Activated CD4-positive, alpha-beta memory T cell treated with anti-CD3 and anti-CD28 coated beads for 36 hours (primary cell): ENCODE measurements around the gene BEX3. TPM values are rescaled to one million over a fixed set of nuclear protein-coding genes. Genes with fewer than 3 reads are reported as not detected.
"Not testable (repeated sequence)": the region's sequence is repeated elsewhere in the genome, so short reads cannot be mapped to it uniquely, and the experiment has no call there.

ENCODE experiments used
- CTCF ChIA-PET: fragments of 350-600 bp; sonication (Branson Sonifier 250); formaldehyde crosslinking; loops from one replicate; lab custom pipeline; 2021; ENCODE audit warnings: antibody characterized with exemption, inconsistent platforms; lab: Charles Lee
- POLR2A ChIA-PET: fragments of 350-600 bp; sonication (Branson Sonifier 250); formaldehyde crosslinking; loops from one replicate; lab custom pipeline; 2021; ENCODE audit warnings: antibody characterized with exemption; lab: Charles Lee
- DNase-seq: peaks from one replicate; pipeline ENCODE4 v3.0.0-alpha.2; 2020
- H3K27ac Mint-ChIP-seq: one replicate; pipeline ENCODE4 v1.8.0; 2021; ENCODE audit warnings: mixed read lengths
- H3K27me3 Mint-ChIP-seq: one replicate; pipeline ENCODE4 v1.8.0; 2021; ENCODE audit warnings: mixed read lengths
- H3K36me3 Mint-ChIP-seq: one replicate; pipeline ENCODE4 v1.8.0; 2021; ENCODE audit warnings: mixed read lengths
- H3K4me1 Mint-ChIP-seq: one replicate; pipeline ENCODE4 v1.8.0; 2021; ENCODE audit warnings: low read depth, mixed read lengths
- H3K4me3 Mint-ChIP-seq: one replicate; pipeline ENCODE4 v1.8.0; 2021; ENCODE audit warnings: mild to moderate bottlenecking, mixed read lengths
- H3K9me3 Mint-ChIP-seq: one replicate; pipeline ENCODE4 v1.8.0; 2021; ENCODE audit warnings: mixed read lengths
- intact Hi-C: fragments of 100-400 bp; cut with micrococcal nuclease; formaldehyde crosslinking; loops from one replicate; pipeline ENCODE4 v1.15.1; 2023
- total RNA-seq, 2 experiments: library from RNA; stranded (reverse); gene quantifications; one replicate each; pipeline ENCODE4 v1.2.3, GENCODE V29; 2021

The BEX3 gene
- 10 to 100 TPM; 24.5 to 26.6 TPM for total RNA-seq

- Mint-ChIP-seq H3K4me3 (peak within 1 kb of the TSS; percentile 73), H3K36me3 (no peaks in the 10 kb centered on the region), H3K27ac (no peak within 1 kb of the TSS), H3K27me3 (no peaks in the 10 kb centered on the region), H3K9me3 (no peaks in the 10 kb centered on the region), H3K4me1 (peaks cover 5% of the 10 kb centered on the region)
- peak; percentile 54 for DNase-seq
- POLR2A ChIA-PET = no interaction called here
- intact Hi-C loops = no loop called here
- CTCF ChIA-PET = interaction anchor here (0.7 to 1.0 kb wide), 2 partner anchors 56 to 90 kb away, joined by 3 read pairs; no protein-coding TSS in a partner anchor
These were observed at the start of gene BEX3 for GRCh38 chrX:103376118-103376978. BEX3 (plus strand) TSS chrX:103376538; CDS start chrX:103377522, 984 bp downstream.

DNA sequence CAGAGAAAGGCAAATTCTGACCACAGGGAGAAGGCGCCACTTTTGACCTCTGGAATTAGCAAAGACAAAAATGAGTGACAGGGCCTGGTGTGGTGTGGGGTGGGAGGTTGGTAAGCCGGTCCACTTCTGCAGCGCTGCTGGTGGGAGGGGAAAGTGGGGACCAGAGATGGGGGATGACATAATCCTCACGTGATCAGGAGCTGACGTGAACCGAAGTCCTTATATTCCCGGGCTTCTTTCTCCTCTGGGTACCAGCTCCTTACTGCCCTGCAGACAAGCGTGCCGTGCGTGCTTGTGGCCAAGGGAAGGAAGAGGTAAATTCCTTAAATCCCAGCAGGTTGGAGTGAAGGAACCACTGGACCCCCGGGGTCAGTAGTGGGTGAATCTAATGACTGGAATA is 46.3 kb upstream of the BEX3 start, which contains the start of gene TCEAL7:
Gene TCEAL7, plus strand, starts transcription at position 249 of the 400 bp plus-strand sequence. CDS start 1,165 bp downstream, outside the sequence.
- intact Hi-C loops = no loop called here
- Mint-ChIP-seq H3K27me3 (peaks cover 17% of the 10 kb centered on the region), H3K27ac (no peak within 1 kb of the TSS), H3K4me3 (no peak within 1 kb of the TSS), H3K9me3 (no peaks in the 10 kb centered on the region), H3K4me1 (no peaks in the 10 kb centered on the region), H3K36me3 (no peaks in the 10 kb centered on the region)
- POLR2A ChIA-PET = no interaction called here
- CTCF ChIA-PET = no interaction called here
- no peak for DNase-seq

DNA sequence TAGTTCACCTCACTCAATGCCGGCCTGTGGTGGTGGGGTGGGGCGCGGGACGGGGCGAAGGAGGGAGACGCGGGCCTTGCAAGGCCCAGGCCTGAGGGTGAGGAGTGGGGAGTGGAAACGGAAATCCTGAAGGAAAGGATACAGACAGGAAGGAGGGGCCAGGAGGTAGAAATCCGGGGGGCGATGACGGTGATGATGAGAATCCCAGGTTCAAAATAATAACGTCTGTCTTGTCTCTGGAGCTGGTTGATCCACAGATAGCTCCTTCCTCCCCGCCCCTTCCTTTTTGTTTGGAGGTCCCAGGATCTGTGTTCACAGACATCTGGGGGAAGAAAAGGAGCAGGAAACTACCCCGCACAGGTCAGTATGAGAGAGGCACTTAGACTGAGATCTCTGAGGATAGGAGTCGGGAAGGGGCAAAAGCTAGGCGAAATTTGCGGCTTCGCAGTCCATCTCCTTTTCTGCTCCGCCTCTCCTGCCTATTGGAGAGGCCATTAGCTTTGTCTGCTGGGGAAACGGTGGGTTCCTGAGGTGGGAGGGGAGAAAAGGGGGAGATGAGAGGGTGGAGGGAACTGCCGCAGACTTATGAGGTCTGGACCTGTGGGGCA is 45.6 kb upstream of the BEX3 start:
- Mint-ChIP-seq H3K4me3 (no peak overlapping the region), H3K27ac (no peak overlapping the region), H3K36me3 (no peaks in the 10 kb centered on the region), H3K4me1 (no peaks in the 10 kb centered on the region), H3K9me3 (no peaks in the 10 kb centered on the region), H3K27me3 (peaks cover 17% of the 10 kb centered on the region)
- CTCF ChIA-PET = no interaction called here
- intact Hi-C loops = no loop called here
- POLR2A ChIA-PET = no interaction called here
- DNase-seq = no peak

GRCh38 chrX:103338663-103339062 is 37.7 kb upstream of the BEX3 start:
- H3K27me3 Mint-ChIP-seq = no peaks in the 10 kb centered on the region
- no peak overlapping the region for H3K27ac Mint-ChIP-seq
- intact Hi-C loops = no loop called here
- H3K4me1 Mint-ChIP-seq = peaks cover 3% of the 10 kb centered on the region
- H3K36me3 Mint-ChIP-seq = no peaks in the 10 kb centered on the region
- CTCF ChIA-PET = no interaction called here
- POLR2A ChIA-PET = no interaction called here
- DNase-seq = no peak
- H3K9me3 Mint-ChIP-seq = no peaks in the 10 kb centered on the region
- no peak overlapping the region for H3K4me3 Mint-ChIP-seq

GRCh38 chrX:103343105-103343504 is 33.2 kb upstream of the BEX3 start:
- CTCF ChIA-PET = interaction anchor here (0.6 to 1.4 kb wide), 3 partner anchors 121 to 147 kb away, joined by 3 to 14 read pairs (median 7); no protein-coding TSS in a partner anchor
- Mint-ChIP-seq H3K36me3 (no peaks in the 10 kb centered on the region), H3K27ac (no peak overlapping the region), H3K4me1 (peaks cover 3% of the 10 kb centered on the region), H3K4me3 (no peak overlapping the region), H3K9me3 (no peaks in the 10 kb centered on the region), H3K27me3 (peaks cover 2% of the 10 kb centered on the region)
- POLR2A ChIA-PET = no interaction called here
- intact Hi-C loops = loop anchor here (1.0 kb wide), 1 partner anchor 121 kb away; no protein-coding TSS in a partner anchor
- peak; percentile 48 for DNase-seq

- peaks cover 6% of the 10 kb centered on the region for H3K27me3 Mint-ChIP-seq
- intact Hi-C loops = no loop called here
- peaks cover 3% of the 10 kb centered on the region for H3K4me1 Mint-ChIP-seq
- H3K36me3 Mint-ChIP-seq = no peaks in the 10 kb centered on the region
- CTCF ChIA-PET = no interaction called here
- no peak for DNase-seq
- H3K4me3 Mint-ChIP-seq = no peak overlapping the region
- POLR2A ChIA-PET = no interaction called here
- no peak overlapping the region for H3K27ac Mint-ChIP-seq
- H3K9me3 Mint-ChIP-seq = no peaks in the 10 kb centered on the region
These were observed 31.7 kb upstream of the BEX3 start for GRCh38 chrX:103344606-103345005.

DNA sequence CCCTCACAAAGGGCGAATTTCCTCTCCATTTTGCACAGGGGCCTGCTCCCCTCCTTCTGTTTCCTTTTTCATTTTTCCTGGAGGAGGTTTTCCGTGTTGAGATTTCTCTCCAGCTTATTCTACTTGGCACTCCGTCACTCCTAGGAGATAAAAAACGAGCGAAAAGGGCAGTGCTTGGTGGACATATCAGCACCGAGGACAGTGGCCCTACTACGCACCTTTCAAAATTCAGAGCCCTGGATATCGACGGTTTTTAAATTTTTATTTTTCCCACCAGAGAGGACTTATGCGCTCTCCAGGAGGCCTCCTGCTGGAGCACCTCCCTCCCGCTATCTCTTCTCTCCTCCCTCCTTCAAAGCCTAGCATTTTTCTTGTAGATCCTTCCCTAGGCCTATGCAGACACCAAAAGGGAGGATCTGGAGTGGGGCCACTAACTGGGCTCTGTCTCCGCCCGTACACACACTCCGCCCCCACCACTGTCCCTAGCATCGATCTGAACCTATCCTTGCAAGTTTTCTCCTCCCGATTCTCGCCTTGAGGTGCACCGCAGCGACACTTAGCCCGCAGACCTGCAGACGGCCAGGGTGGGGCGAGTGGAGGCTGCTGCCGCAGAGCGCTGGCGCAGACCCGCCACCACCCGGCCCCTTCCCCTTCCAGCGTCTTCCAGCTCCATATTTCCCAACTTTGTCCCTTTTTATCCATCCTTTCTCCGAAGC is 28.5 kb upstream of the BEX3 start:
- CTCF ChIA-PET = no interaction called here
- Mint-ChIP-seq H3K36me3 (no peaks in the 10 kb centered on the region), H3K4me1 (peaks cover 3% of the 10 kb centered on the region), H3K27ac (no peak overlapping the region), H3K9me3 (no peaks in the 10 kb centered on the region), H3K4me3 (no peak overlapping the region), H3K27me3 (peaks cover 6% of the 10 kb centered on the region)
- intact Hi-C loops = no loop called here
- POLR2A ChIA-PET = no interaction called here
- DNase-seq = no peak

DNA sequence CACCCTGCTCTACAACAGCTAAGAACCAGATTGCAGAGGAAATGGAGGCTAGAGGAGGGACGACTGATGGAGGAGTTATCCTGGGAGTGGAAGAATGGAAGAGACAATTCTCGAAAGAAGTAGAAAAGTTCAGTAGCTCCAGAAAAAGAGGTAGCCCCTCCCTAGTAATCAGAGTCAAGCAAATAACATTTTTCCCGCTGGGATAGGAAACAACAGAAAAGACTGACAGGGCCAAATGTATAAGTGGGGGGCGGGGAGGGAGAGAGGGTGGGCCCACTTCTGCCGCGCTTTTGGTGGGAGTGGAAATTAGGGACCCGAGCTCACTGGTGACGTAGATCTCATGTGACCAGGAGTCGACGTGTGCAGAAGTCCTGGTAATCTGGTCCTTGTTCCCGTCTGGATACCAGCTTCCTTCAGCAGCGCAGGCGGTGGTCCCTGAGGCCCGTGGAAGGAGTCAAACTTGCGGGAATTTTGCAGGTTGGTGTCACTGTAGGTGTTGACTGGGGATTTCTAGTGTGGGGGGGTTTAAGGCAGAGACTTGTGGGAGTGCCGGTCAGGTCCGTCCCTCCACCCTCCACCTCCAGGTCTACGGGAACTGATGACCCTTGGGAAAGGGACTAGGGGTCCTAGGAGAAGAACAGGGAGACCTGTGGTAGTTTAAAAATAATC is 20.1 kb upstream of the BEX3 start, which contains the start of gene TCEAL9:
Gene TCEAL9, plus strand, starts transcription at position 377 of the 669 bp plus-strand sequence. CDS start 1,179 bp downstream, outside the sequence.
- peak; percentile 9 for DNase-seq
- intact Hi-C loops = no loop called here
- H3K4me3 Mint-ChIP-seq = peak within 1 kb of the TSS; percentile 78
- ChIA-PET CTCF (no interaction called here), POLR2A (no interaction called here)
- H3K27me3 Mint-ChIP-seq = peaks cover 3% of the 10 kb centered on the region
- H3K36me3 Mint-ChIP-seq = no peaks in the 10 kb centered on the region
- H3K4me1 Mint-ChIP-seq = peaks cover 9% of the 10 kb centered on the region
- no peak within 1 kb of the TSS for H3K27ac Mint-ChIP-seq
- no peaks in the 10 kb centered on the region for H3K9me3 Mint-ChIP-seq

GRCh38 chrX:103356858-103357257 is 19.5 kb upstream of the BEX3 start:
- intact Hi-C loops = no loop called here
- DNase-seq = no peak
- no peaks in the 10 kb centered on the region for H3K9me3 Mint-ChIP-seq
- H3K27ac Mint-ChIP-seq = no peak overlapping the region
- H3K4me1 Mint-ChIP-seq = peaks cover 9% of the 10 kb centered on the region
- CTCF ChIA-PET = no interaction called here
- H3K4me3 Mint-ChIP-seq = peak overlapping the region; percentile 78
- peaks cover 3% of the 10 kb centered on the region for H3K27me3 Mint-ChIP-seq
- no peaks in the 10 kb centered on the region for H3K36me3 Mint-ChIP-seq
- POLR2A ChIA-PET = no interaction called here

DNA sequence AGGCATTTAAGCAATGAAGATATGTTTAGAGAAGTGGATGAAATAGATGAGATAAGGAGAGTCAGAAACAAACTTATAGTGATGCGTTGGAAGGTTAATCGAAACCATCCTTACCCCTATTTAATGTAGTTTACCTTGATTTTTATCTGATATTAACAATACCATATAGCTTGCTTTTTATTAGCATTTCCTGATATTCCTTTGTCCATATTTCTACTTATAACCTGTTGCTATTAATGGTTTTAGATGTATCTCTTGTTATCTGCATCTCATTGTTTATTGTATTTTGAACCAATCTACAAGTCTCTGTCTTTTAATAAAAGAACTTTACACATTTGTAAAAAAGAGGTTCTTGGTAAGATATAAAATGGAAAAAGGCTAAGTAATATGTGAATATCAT is 18.5 kb upstream of the BEX3 start:
- no peak for DNase-seq
- no peak overlapping the region for H3K4me3 Mint-ChIP-seq
- no peak overlapping the region for H3K27ac Mint-ChIP-seq
- intact Hi-C loops = no loop called here
- H3K9me3 Mint-ChIP-seq = no peaks in the 10 kb centered on the region
- ChIA-PET CTCF (no interaction called here), POLR2A (no interaction called here)
- peaks cover 9% of the 10 kb centered on the region for H3K4me1 Mint-ChIP-seq
- H3K27me3 Mint-ChIP-seq = peaks cover 3% of the 10 kb centered on the region
- H3K36me3 Mint-ChIP-seq = no peaks in the 10 kb centered on the region

DNA sequence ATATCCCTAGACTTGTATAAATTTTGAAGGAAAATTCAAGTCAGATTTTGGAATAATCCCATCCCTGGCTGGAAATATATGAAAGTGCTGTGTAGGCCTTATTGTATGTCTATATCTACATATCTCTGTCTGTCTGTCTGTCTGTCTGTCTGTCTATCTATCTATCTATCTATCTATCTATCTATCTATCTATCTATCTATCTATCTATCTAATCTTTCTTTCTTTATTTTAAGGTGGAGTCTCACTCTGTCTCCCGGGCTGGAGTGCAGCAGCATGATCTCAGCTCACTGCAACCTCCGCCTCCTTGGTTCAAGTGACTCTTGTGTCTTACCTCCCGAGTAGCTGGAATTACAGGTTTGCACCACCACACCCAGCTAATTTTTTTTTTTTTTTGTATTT is 16.7 kb upstream of the BEX3 start:
- CTCF ChIA-PET, H3K36me3 Mint-ChIP-seq, H3K4me1 Mint-ChIP-seq, DNase-seq, POLR2A ChIA-PET, H3K4me3 Mint-ChIP-seq, H3K27me3 Mint-ChIP-seq, intact Hi-C loops, H3K27ac Mint-ChIP-seq, H3K9me3 Mint-ChIP-seq: not testable (repeated sequence)
